Measurements from ENCODE around the gene FRMD4A.
A peak's percentile ranks its signal among the peaks of the same experiment; 100 is the strongest.
"Not testable (repeated sequence)": the region's sequence is repeated elsewhere in the genome, so short reads cannot be mapped to it uniquely, and the experiment has no call there.

FRMD4A gene

DNA sequence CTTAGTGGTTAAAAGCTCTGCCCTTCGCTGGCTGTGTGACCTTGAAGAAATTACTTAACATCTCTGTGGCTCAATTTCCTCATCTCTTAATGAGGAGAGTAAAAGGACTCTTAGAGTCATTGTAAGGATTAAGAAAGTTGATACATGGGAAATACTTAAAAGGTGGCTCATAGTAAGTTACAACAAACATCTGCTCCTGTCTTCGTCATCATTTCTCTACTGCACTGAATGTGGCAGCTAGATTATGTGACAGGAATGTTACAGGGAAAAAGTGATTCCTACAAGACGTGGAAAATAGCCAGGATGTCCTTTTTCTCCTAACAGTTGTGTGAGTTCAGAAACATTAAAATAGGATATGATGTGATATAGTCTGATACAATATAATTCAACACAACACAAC is 184.7 kb downstream of the FRMD4A start:
- DNase-seq (ENCODE audit: low spot score), result no peak

DNA sequence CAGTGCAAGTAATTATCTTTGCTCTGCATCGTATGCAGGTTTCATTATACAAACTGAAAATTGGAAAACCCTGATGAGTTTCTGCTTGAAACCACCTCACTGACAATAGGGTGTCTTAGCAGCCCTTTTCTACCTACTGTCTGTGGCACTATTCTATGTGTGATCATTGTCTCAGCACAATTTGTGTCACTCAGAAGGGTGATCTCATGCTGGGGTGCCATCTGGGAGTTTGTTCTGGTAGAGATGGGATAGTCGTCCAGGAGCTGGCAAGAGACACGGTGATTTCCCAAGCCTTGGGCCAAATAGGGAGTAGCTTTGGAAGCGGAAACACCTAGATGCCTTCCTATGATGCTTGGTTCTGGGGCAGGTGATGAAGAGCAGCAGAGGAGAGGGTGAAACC is 186.3 kb downstream of the FRMD4A start:
- DNase-seq (ENCODE audit: low spot score), result no peak

DNA sequence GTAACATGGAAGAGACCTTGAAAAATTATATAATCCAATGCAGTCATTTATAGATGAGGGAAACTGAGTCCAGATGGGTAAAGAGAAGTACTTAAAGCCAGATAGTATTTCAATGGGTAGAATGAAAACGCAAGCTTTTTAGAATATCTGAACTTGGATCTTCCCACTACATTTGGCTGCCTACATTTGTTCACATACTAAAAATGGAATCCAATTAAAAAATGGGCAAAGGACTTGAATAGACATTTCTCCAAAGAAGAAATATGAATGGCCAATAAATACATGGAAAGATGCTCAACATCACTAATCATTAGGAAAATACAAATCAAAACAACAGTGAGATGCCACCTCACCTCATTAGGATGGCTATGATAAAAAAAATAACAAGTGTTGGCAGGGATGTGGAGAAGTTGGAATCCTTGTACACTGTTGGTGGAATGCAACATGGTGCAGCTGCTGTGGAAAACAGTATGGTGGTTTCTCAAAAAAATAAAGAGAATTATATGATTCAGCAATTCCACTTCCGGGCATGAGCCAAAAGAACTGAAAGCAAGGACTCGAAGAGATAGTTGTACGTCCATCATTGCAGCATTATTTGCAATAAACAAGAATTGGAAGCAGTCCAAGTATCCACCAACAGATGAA is 188.0 kb downstream of the FRMD4A start:
- DNase-seq (ENCODE audit: low spot score), result no peak

DNA sequence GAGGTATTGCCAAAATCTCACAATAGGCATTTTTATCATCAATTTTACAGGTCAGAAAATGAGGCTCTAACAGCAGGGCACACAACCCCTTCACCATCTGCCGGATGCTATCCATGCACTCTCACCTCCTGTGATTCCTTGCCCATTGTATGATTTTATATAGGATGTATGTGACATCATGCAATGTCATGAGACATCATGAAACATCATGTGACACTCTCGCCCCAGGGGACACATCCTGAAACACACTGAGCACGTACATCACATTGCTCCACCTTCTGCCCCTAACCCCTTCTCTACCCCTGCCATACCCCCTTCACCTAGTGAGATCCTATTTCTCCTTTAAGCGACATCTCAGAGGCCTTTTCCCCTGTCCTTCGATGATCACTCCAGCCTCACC is 189.4 kb downstream of the FRMD4A start:
- no peak for DNase-seq (ENCODE audit: low spot score)

- DNase-seq (ENCODE audit: low spot score), result no peak
Measured at GRCh38 chr10:14137391-14137790, 193.3 kb downstream of the FRMD4A start.

DNA sequence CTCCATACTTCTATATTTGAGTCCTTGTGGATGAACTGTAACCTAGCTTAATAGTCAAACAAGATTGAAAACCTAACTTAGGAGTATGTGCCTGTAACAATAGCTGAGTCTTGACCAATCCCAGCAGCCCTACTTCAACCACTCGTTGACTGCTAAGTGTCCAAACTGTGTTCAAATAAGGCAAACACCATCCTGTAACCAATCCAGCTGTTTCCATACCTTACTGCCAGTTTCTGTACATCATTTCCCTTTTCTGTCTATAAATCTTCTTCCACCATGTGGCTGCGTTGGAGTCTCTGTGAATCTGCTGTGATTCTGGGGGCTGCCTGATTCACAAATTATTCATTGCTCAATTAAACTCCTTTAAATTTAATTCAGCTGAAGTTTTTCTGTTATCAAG is 195.5 kb downstream of the FRMD4A start:
- DNase-seq (ENCODE audit: low spot score), result not testable (repeated sequence)

DNA sequence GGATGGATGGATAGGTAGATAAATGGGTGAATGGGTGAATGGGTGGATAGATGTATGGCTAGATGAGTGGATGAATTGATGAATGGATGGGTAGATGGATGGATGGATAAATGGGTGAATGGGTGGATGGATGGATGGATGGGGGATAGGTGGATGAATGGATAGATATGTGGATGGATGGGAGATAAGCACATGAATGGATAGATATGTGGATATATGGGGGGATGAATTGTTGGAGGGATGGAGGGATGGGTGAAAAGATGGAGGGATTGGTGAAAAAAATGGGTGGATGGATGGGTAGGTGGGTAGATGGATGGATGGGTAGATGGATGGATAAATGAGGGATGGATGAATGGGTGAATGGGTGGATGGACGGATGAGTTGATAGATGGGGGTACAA is 196.4 kb downstream of the FRMD4A start:
- DNase-seq (ENCODE audit: low spot score), result no peak

GRCh38 chr10:14131261-14131960 is 199.3 kb downstream of the FRMD4A start:
- no peak for DNase-seq (ENCODE audit: low spot score)

- no peak for DNase-seq (ENCODE audit: low spot score)
Measured at GRCh38 chr10:14129770-14130169, 201.0 kb downstream of the FRMD4A start.

DNA sequence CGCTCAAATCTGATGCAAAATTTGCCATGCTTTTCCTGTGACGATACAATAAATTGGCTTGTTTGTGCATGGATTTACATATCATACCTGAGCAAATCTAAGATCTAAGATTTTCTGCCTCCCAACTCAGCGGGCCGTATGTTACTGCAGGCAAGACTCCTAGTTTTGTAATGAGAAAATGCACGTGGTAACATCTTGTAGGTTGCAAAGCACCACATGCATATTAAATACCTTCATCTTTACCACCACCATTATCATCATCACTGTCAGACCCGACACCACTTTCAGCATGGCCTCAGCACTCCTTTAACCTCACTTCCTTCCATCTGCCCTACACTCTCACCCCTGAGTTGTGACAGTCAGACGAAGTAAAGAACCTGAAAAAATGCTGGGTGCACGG is 202.2 kb downstream of the FRMD4A start:
- DNase-seq (ENCODE audit: low spot score), result no peak

DNA sequence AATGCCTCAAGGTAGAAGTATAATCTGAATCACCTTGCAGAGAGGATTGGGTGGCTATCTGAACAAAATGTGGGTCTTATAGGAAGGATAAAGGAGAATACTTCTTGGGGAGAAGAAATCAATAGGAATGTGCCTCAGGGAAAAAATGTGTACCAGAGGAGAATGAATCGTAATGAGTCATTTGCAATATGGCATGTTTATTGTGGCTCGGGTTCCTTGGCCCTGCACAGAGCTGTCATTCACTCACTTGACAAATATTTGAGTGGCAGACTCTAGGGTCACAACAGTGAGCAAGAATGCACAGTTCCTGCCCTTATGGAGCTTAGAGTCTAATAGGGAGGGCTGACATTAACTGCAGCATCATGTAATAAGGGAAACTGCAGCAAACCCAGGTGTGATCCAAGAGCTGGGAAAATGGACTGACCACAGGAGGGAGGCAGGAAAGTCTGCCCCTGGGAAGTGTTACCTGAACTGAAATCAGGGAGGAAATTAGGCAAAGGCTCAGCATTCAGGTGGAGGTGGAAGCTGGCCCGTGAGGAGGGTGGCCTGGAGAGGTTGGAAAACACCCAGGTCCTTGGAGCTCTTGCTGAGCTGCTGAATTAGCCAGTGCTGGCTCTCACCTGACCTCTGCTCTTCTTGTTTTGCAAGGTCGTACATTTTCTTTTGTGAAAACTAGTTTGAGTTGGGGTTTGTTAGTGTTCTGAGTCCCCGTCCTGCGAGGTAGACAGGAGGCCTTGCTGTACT is 203.9 kb downstream of the FRMD4A start:
- DNase-seq (ENCODE audit: low spot score), result peak; percentile 72

DNA sequence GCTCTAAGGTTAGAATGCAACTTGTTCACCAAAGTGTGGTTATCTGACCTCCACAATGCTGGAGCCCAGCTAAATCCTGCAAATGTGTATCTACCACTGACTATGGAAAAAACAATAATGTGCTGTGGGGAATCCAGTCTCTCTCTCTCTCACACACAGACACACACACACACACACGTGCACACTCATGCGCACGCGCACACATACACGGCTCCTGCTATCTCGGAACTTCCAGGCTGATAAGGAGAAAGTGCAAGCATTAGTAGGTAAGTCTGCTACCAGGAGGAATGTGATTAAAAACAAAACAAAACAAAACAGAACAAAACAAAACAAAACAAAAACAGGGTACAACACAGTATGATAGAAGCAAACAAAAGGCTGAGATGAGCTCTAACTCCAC is 205.2 kb downstream of the FRMD4A start:
- no peak for DNase-seq (ENCODE audit: low spot score)

DNA sequence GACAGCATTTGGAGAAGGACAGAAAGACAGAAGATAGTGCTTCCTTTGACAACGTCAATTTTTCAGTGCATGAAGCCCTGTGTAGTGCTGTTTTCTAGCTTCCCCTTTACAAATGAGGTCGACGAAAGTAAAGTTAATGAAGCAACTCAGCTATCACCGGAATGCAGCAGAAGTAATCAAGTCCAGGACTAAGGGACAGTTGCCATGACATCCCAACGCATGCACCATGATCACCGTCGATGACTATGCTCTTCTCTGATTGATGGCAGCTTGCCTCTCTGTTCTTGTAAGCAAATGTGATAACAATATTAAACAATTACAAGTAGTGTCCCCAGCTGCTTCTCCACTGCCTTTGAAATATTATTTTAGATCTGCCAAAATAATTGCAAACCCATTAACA is 205.8 kb downstream of the FRMD4A start:
- peak; percentile 56 for DNase-seq (ENCODE audit: low spot score)

GRCh38 chr10:14123139-14123538 is 207.6 kb downstream of the FRMD4A start:
- DNase-seq (ENCODE audit: low spot score), result no peak

- no peak for DNase-seq (ENCODE audit: low spot score)
Measured at GRCh38 chr10:14120812-14121211, 209.9 kb downstream of the FRMD4A start.

GRCh38 chr10:14118953-14119352 is 211.8 kb downstream of the FRMD4A start:
- DNase-seq (ENCODE audit: low spot score), result peak; percentile 3

GRCh38 chr10:14116837-14117236 is 213.9 kb downstream of the FRMD4A start:
- no peak for DNase-seq (ENCODE audit: low spot score)

- DNase-seq (ENCODE audit: low spot score), result no peak
Measured at GRCh38 chr10:14116021-14116420, 214.7 kb downstream of the FRMD4A start.

- DNase-seq (ENCODE audit: low spot score), result no peak
Measured at GRCh38 chr10:14114791-14115190, 215.9 kb downstream of the FRMD4A start.

- no peak for DNase-seq (ENCODE audit: low spot score)
Measured at GRCh38 chr10:14112056-14112455, 218.7 kb downstream of the FRMD4A start.

DNA sequence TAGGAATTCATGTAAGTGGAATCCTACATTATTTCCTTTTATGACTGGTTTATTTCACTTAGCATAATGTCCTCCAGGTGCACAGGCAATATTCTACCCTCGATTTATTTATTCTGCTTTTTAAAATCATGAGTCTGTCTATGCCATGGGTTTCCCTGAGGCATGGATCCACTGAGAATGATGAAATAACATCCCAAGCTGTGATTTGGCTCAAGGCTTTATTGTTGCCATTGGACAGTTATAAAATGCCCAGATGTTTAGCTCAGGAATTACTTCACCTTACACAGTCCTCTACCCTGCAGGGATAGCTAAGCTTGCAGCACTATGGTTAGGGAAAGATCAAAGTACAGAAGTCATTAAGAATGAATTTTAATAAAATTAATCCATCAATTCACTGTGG is 219.5 kb downstream of the FRMD4A start:
- no peak for DNase-seq (ENCODE audit: low spot score)

DNA sequence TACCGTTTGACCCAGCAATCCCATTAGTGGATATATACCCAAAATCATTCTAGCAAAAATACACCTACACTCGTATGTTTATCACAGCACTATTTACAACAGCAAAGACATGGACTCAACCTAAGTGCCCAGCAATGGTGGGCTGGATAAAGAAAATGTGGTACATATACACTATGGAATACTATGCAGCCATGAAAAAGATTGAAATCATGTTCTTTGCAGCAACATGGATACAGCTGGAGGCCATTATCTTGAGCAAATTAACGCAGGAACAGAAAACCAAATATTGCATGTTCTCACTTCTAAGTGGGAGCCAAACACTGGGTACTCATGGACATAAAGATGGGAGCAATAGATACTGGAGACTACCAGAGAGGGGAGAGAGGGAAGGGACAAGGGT is 223.9 kb downstream of the FRMD4A start:
- DNase-seq (ENCODE audit: low spot score), result no peak

- peak; percentile 25 for DNase-seq (ENCODE audit: low spot score)
Measured at GRCh38 chr10:14102056-14102455, 228.7 kb downstream of the FRMD4A start.
